SK-N-MC (cell line): ENCODE measurements around the gene DNAH8.

Experiments used
- EZH2 ChIP-seq: fragments of 200-600 bp; sonication (generic); IDR thresholded peaks from one replicate; pipeline ENCODE4 v1.6.1; 2017; ENCODE audit warnings: antibody characterized with exemption
- POLR2AphosphoS5 ChIP-seq: IDR thresholded peaks from 2 replicates; pipeline ENCODE4 v1.6.1; 2012; ENCODE audit warnings: mild to moderate bottlenecking, low read depth, low read length, borderline replicate concordance

- no peak for TF ChIP-seq EZH2
- no peak for TF ChIP-seq POLR2AphosphoS5
These were observed 8.7 kb downstream of the DNAH8 start for GRCh38 chr6:38723783-38724182.
